GM10266 (cell line): ENCODE measurements around the gene ALPG.

ENCODE experiments used
- DNase-seq: peaks from one replicate; pipeline ENCODE4 v3.0.0; 2012; ENCODE audit errors: extremely low spot score
- TF ChIP-seq, protein P1 (sequence below): IDR thresholded peaks from 2 replicates; pipeline ENCODE4 v1.5.1; 2012; ENCODE audit warnings: mild to moderate bottlenecking, low read depth; ENCODE audit not compliant: control insufficient read depth, insufficient read depth; ENCODE audit errors: missing control alignments

The ALPG gene

DNA sequence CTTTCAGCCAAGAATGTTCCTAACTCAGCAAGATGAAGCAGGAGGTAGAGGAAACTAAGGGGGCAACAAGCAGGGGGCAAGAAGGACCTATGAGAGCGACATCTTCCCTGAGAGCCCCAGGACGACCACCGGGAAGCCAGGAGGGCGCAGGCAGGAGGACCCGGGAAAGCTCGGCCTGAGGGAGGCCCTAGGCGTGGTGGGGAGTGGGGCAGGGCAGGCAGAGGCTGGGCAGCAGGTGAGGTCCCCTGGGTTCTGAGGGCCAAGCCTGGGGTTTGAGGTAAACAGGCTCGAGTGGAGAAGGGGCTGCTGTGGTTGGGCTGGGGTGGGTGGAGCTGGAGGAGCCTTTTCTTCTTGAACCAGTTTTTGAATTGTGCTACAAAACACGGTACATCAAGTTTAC, 48.0 kb downstream of the ALPG start:
- DNase-seq, result no peak
- TF ChIP-seq, protein P1, sequence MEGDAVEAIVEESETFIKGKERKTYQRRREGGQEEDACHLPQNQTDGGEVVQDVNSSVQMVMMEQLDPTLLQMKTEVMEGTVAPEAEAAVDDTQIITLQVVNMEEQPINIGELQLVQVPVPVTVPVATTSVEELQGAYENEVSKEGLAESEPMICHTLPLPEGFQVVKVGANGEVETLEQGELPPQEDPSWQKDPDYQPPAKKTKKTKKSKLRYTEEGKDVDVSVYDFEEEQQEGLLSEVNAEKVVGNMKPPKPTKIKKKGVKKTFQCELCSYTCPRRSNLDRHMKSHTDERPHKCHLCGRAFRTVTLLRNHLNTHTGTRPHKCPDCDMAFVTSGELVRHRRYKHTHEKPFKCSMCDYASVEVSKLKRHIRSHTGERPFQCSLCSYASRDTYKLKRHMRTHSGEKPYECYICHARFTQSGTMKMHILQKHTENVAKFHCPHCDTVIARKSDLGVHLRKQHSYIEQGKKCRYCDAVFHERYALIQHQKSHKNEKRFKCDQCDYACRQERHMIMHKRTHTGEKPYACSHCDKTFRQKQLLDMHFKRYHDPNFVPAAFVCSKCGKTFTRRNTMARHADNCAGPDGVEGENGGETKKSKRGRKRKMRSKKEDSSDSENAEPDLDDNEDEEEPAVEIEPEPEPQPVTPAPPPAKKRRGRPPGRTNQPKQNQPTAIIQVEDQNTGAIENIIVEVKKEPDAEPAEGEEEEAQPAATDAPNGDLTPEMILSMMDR, result no peak

DNA sequence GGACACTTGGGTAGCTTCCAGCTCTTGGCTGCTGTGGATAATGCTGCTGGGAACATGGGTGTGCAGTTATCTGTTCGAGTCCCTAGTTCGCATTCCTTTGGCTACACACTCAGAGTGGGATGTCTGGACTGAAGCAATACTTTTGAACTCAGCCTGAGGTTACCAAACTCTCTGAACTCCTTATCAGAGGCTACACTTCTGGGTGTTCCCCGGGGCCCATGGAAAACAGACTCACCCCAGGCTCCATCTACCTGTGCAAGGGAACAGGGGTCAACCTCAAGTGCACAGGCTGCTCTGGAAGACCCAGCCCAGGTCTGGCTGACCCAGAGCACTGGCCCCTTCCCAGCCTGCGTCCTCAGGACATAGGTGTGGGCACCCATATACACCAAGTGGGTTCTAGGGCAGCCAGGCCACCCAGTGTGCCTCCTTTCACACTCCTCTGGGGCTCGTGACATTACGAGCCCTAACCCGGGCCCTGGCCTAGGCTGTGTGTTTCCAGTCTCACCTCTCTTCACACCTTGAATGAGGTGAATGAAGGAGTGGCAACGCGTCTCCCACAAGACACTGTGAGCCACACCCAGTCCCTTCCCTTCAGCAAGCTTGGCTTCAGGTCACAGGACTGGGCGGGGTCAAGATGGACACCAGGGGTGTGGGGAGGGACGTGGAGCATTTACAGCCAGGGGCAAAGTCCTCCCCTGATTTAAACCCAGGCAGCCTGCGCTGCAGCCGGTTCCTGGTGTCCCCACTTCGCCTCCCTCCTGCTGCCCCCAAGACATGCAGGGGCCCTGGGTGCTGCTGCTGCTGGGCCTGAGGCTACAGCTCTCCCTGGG, 49.0 kb downstream of the ALPG start, which contains the start of gene ALPI:
Gene ALPI (plus strand): TSS at position 728 of the 830 bp plus-strand sequence. CDS start 47 bp downstream, at position 775.
- TF ChIP-seq, protein P1, result no peak
- DNase-seq, result no peak

GRCh38 chr2:232456296-232457120, 49.9 kb downstream of the ALPG start:
- DNase-seq, result no peak
- TF ChIP-seq, protein P1, result no peak

DNA sequence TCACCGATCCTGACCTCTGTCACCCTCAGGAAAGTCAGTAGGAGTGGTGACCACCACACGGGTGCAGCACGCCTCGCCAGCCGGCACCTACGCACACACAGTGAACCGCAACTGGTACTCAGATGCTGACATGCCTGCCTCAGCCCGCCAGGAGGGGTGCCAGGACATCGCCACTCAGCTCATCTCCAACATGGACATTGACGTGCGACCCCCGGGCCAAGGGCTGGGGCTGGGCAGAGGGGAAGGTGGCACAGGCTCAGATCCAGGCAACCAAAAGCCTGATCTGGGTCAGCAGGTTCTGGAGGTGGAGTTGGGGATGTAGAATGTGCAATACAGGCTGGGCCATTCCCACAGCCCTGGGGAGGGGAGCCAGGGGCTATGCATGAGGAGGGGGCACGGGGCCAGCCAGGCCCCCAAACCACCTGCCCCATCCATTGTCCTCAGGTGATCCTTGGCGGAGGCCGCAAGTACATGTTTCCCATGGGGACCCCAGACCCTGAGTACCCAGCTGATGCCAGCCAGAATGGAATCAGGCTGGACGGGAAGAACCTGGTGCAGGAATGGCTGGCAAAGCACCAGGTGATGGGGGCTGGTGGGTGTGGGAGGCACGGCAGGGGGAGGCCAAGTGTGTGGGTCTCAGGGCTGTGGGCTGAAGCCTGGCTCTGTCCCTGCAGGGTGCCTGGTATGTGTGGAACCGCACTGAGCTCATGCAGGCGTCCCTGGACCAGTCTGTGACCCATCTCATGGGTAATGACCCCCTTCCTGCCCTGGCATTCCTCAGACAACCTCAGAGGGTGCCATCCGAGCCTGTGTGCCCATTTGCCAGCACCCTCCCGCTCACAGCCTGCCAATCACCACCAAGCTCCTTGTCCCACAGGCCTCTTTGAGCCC, 50.7 kb downstream of the ALPG start:
- TF ChIP-seq, protein P1, result no peak
- no peak for DNase-seq

- DNase-seq, result no peak
- TF ChIP-seq, protein P1, result no peak
These were observed 51.5 kb downstream of the ALPG start for GRCh38 chr2:232458051-232458660.

DNA sequence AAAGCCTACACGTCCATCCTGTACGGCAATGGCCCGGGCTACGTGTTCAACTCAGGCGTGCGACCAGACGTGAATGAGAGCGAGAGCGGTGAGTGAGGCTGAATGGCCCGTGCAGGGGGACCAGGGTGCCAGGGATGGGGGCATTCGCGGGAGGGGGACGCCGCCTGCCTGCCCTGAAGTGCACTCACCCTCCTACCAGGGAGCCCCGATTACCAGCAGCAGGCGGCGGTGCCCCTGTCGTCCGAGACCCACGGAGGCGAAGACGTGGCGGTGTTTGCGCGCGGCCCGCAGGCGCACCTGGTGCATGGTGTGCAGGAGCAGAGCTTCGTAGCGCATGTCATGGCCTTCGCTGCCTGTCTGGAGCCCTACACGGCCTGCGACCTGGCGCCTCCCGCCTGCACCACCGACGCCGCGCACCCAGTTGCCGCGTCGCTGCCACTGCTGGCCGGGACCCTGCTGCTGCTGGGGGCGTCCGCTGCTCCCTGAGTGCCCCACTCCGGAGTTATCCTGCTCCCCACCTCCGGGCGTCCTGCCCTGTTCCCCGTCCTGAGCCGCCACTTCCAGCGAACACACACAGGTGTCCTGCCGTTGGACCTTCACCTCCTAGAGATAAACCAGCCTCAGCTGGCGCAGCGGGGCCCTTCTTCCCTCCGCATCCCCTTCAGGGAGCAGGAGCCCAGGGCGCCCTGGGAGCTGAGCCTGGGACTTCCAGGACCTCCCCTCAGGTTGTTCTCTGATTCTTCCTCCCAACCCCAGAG, 52.2 kb downstream of the ALPG start:
- TF ChIP-seq, protein P1, result no peak
- no peak for DNase-seq
